Measurements from ENCODE around the gene METTL24.

Gene METTL24

GRCh38 chr6:110195639-110196038, 162.5 kb downstream of the METTL24 start:
- no peak for DNase-seq (ENCODE audit: low read depth in 2 of 2)
